Stimulated activated CD8-positive, alpha-beta memory T cell treated with anti-CD3 and anti-CD28 coated beads, Interleukin-4, amount 100 ng/mL, for 24 hours (primary cell): ENCODE data around the gene DNAH10.

ENCODE experiments used
- DNase-seq: peaks from one replicate; pipeline ENCODE4 v3.0.0-alpha.2; 2020; ENCODE audit warnings: low read depth

DNAH10 gene

GRCh38 chr12:123790905-123791467 is 28.9 kb downstream of the DNAH10 start:
- no peak for DNase-seq

- DNase-seq: no peak
These were observed 31.9 kb downstream of the DNAH10 start for GRCh38 chr12:123794027-123794426.

- no peak for DNase-seq
These were observed 36.4 kb downstream of the DNAH10 start for GRCh38 chr12:123798518-123798917.

GRCh38 chr12:123799227-123799626 is 37.1 kb downstream of the DNAH10 start:
- no peak for DNase-seq

DNA sequence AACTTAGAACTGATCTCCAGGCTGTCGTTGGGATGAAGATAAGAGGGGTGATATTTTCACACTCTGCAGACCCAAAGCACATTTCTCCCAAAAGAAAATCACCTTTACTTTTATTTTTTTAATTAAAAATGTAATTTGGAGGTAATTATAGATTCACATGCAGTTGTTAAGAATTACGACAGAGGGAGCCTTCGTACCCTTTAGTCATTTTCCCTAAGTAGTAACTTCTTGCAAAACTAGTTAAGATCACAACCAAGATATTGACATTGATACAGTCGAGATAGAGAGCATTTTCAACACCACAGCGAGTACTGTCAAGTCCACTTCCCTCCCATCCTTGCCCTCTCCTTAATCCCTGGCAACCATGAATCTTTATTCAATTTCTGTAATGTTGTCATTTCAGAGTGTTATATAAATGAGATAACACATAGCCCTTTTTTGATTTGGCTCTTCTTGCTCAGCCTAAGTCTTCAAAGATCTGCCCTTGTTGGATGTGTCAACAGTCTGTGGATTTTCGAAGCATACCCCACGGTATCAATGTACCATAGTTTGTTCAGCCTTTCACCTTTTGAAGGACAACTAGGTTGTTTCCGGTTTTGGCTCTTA is 39.6 kb downstream of the DNAH10 start:
- DNase-seq: no peak

- no peak for DNase-seq
These were observed 43.1 kb downstream of the DNAH10 start for GRCh38 chr12:123805173-123805572.

GRCh38 chr12:123807002-123807401 is 44.9 kb downstream of the DNAH10 start:
- no peak for DNase-seq

DNA sequence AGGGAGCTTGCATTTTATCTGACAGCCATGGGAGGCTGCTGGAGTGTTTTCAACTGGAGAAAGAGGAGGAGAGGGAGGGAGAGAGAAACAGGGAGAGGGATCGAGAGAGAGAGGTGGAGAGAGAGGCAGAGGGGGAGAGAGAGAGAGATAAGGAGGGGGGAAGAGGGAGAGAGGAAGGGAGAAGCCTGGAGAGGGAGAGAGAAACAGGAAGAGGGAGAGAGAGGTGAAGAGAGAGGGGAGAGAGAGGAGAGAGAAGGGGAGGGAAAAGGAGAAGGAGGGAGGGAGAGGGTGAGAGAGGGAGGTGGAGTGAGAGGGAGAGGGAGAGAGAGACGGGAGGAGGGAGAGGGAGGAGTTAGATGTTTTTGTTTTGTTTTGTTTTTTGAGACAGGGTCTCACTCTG is 45.6 kb downstream of the DNAH10 start:
- no peak for DNase-seq

DNA sequence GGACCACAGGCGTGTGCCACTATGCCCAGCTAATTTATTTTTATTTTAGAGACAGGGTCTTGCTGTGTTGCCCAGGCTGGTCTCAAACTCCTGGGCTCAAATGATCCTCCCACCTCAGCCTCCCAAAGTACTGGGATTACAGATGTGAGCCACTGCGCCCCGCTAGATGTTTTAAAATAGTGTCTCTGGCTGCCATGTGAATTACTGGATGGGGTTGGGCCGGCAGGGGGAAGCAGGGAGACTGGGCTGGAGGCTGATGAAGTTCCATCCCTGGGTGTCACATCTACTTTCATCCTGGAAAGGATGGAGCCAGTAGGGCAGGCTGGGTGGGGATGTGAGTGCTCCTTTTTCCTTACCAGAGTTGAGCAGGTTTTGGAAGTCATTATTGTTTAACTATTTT is 46.1 kb downstream of the DNAH10 start:
- DNase-seq: no peak

DNA sequence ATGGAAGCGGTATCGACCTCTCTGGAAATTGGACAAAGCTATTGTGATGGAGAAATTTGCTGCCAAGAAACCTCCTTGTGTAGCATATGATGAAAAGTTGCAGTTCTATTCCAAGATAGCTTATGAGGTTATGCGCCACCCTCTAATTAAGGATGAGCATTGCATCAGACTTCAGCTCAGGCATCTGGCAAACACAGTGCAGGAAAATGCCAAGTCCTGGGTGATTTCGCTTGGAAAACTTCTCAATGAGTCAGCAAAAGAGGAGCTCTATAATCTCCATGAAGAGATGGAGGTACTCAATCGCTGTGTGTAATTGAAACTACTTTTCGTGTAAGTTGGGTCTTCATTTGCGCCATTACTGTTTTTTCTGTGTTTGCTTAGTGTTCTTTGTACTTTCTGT is 51.2 kb downstream of the DNAH10 start:
- DNase-seq: no peak

DNA sequence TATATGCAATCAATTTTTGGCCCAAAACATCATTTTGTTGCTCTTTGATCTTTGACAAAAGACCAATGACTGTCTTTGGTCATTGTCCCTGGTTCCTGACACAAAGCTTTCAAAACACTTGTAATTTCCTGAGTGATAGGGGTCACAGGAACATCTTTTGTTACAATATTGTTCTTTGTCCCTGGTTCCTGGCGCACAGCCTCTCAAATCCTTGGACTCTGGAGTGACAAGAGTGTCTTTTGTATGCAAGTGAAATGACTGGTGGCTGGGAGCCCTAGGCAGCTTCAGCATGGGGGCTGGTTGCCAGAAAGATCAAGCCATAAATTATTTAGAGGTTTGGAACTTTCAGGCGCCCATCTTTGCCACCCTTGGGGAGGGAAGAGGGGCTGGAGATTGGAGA is 53.9 kb downstream of the DNAH10 start:
- DNase-seq: no peak

- no peak for DNase-seq
These were observed 54.9 kb downstream of the DNAH10 start for GRCh38 chr12:123816896-123817537.

- no peak for DNase-seq
These were observed 60.7 kb downstream of the DNAH10 start for GRCh38 chr12:123822804-123823203.

GRCh38 chr12:123828120-123828519 is 66.0 kb downstream of the DNAH10 start:
- DNase-seq: no peak

DNA sequence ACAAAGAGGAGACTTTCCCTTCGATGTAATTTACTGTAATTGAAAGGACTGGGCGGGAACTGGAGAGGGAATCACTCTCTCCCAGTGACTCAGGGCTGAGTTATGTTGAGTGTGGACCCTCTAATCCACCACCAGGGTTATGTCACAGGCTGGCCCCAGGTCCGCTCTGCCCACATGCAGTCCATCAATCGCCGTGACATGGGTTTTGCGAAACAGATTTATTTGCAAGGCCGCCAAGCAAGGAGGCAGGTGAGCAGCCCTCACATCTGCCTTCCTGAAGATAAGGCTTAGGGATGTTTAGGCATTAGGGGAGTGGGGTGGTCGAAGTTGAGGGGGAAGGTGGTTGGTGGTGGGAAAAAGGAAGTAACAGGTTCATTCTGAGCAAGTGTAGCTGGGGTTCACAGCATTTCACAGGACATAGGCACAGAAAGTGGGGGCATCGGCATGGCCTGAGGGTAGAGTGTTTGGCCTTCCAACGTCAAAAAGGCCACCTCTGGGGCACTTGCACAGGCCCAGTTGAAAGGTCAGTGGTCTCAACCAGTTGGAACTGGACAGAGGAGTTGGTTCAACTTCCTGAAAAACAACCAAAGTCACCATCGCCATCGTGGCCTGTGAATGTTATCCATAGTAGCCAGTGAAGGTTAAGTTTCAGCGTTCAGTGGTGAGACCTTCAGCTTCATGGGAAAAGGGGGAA is 66.9 kb downstream of the DNAH10 start:
- no peak for DNase-seq

DNA sequence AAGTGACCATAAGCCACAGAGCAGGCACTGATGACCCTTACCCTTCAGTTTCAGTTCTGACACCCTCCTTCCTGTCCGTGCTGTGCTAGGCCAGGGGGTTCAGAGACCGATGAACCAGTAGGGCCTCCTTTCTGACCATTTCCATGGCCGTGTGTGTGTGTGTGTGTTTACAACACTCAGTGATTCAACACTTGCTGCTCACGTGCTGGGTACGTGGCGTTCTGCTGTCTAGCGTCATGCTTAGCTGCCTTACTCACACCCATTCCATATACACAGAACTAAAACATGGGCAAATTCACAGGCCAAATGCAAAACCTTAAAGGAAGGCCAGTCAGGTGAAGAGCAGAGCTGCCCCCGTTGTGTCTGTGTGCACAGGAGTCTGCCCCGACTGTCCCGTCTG is 67.5 kb downstream of the DNAH10 start:
- no peak for DNase-seq

DNA sequence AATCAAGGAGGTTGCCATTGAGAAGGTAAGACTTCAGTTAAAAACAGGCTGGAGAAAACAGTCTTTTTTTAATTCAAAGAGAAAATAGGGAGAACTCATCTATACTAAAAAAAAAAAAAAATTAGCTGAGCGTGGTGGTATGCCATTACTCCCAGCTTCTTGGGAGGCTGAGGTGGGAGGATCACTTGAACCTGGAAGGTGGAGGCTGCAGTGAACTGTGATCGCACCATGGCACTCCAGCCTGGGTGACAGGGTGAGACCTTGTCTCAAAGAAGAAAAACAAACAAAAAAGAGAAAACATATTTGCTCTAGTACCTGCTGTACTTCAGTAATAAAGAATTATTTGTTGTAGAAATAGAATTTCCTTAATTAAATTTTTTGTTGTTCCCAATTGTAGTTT is 68.6 kb downstream of the DNAH10 start:
- no peak for DNase-seq

DNA sequence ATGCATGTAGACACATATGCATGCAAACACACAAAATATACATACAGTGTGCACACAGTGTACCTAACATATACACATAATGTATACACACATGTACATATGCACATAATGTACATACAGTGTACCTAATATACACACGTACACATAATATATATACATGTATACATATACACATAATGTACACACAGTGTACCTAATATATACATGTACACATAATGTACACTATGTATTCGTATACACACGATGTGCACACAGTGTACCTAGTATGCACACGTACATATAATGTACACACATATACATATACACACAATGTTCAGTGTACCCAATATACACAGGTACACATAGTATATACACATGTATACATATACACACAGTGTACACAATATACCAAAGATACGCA is 70.0 kb downstream of the DNAH10 start:
- DNase-seq: no peak

GRCh38 chr12:123833830-123834229 is 71.7 kb downstream of the DNAH10 start:
- no peak for DNase-seq

DNA sequence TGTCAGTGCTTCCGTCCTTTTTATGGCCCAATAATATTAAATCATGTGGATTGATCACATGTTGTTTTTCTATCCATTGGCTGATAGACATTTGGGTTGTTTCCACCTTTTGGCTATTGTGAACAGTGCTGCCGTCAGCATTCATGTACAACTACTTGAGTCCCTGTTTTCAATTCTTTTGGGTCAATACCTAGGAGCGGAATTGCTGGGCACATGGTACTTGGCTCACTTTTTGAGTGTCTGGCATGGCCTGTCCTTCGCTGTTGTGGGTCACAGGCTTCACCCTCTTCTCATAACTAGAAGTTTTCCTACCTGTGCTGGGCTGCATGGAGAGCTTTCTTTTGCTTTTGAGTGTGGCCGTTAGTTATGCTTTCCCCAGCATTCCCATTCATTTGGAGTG is 72.7 kb downstream of the DNAH10 start:
- DNase-seq: no peak

GRCh38 chr12:123836292-123836691 is 74.2 kb downstream of the DNAH10 start:
- no peak for DNase-seq

DNA sequence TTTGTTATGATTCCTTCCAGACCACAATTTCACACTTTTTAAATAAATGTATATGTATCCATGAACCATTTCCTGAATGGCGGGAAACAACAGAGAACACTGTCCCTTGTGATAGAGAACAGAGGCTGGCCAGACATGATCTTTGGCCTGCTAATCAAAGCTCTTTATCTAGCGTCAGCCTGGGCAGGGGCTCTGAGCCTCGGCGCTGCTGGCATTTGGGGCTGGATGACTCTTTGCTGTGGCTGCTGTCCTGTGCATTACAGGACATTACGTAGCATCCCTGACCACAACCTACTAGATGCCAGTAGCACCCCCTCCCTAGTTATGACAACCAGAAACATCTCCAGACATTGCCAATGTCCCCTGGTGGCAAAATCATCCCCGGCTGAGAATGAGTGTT is 77.7 kb downstream of the DNAH10 start:
- no peak for DNase-seq

- no peak for DNase-seq
These were observed 78.8 kb downstream of the DNAH10 start for GRCh38 chr12:123840765-123841425.
